ENCODE data around the gene WDR81. TPM values are rescaled to one million over a fixed set of nuclear protein-coding genes. Genes with fewer than 3 reads are reported as not detected.

WDR81 gene
- total RNA-seq, 1 experiment from 2014 or later, result 17.3 TPM

- DNase-seq (ENCODE audit: low read depth, low spot score), result no peak
- no peak for ATAC-seq
- TSS peak; percentile 39 for BruUV-seq (replicated peaks)
- Histone ChIP-seq H3K4me3 (replicated peaks in 1 of 2; ENCODE audit: low read depth in 1 of 2, low read length in 2 of 2) (peak overlapping the region; percentile 54 to 66), H4K20me1 (ENCODE audit: insufficient read depth) (no peaks in the 10 kb centered on the region), H3K27ac (ENCODE audit: low read depth, low read length) (peak overlapping the region; percentile 75; the same call in 1 of the 2 replicates), H3K27me3 (ENCODE audit: insufficient read depth, low read length) (no peaks in the 10 kb centered on the region), H3K79me2 (ENCODE audit: insufficient read depth, low read length) (peaks cover 3% of the 10 kb centered on the region; the same call in 1 of the 2 replicates), H3K36me3 (ENCODE audit: control insufficient read depth in 1 of 2, insufficient read depth in 2 of 2, low read length in 2 of 2) (no peaks in the 10 kb centered on the region), H3K9ac (ENCODE audit: low read length) (peak overlapping the region; percentile 69; the same call in 1 of the 2 replicates), H3K9me3 (ENCODE audit: control insufficient read depth in 1 of 2, insufficient read depth in 1 of 2, low read depth in 1 of 2, low read length in 2 of 2) (no peaks in the 10 kb centered on the region), H3K4me2 (ENCODE audit: low read length) (peak overlapping the region; percentile 93), H2AFZ (ENCODE audit: low read depth, low read length, poor library complexity, severe bottlenecking) (no peak overlapping the region), H3K9me2 (ENCODE audit: insufficient read depth) (no peaks in the 10 kb centered on the region), H3K4me1 (ENCODE audit: control insufficient read depth in 1 of 2, insufficient read depth in 2 of 2, low read length in 2 of 2) (peaks cover 15 to 44% of the 10 kb centered on the region in 2 experiments; a peak in 3 of 4 replicates)
- RAD21 ChIA-PET (ENCODE audit: low non-redundant PET in 1 of 2, low total read pairs in 2 of 2, uncharacterized antibody in 2 of 2, unreplicated experiment in 2 of 2), result no interaction called here
- no peak for TF ChIP-seq FOSL1 (IDR thresholded peaks at IDR 0.05; ENCODE audit: low read depth)
- no peak for TF ChIP-seq SIN3A (IDR thresholded peaks at IDR 0.05; ENCODE audit: low read depth)
- TF ChIP-seq EZH2phosphoT487 (IDR thresholded peaks at IDR 0.05; ENCODE audit: borderline replicate concordance), result no peak
- no peak for TF ChIP-seq ZNF274 (IDR thresholded peaks at IDR 0.05; ENCODE audit: low read depth, low read length)
- no peak for TF ChIP-seq RAD21 (IDR thresholded peaks at IDR 0.05; ENCODE audit: low read depth)
- no peak for TF ChIP-seq POLR2AphosphoS5 (IDR thresholded peaks at IDR 0.05; ENCODE audit: low read depth, low read length)
- TF ChIP-seq YY1 (IDR thresholded peaks at IDR 0.05; ENCODE audit: extremely low read depth, insufficient replicate concordance, low read depth, low read length), result no peak
- no peak for TF ChIP-seq MAX (IDR thresholded peaks at IDR 0.05)
- no peak for TF ChIP-seq SRF (IDR thresholded peaks at IDR 0.05; ENCODE audit: low read depth)
- TF ChIP-seq REST (IDR thresholded peaks at IDR 0.05; ENCODE audit: low read depth), result no peak
- no peak for TF ChIP-seq SP1 (IDR thresholded peaks at IDR 0.05; ENCODE audit: low read depth)
- no peak for TF ChIP-seq POLR2A (IDR thresholded peaks at IDR 0.05; ENCODE audit: borderline replicate concordance, extremely low read depth, insufficient read depth, insufficient read length)
- no peak for TF ChIP-seq ATF3 (IDR thresholded peaks at IDR 0.05)
- TF ChIP-seq EGR1 (IDR thresholded peaks at IDR 0.05; ENCODE audit: low read depth), result no peak
- no peak for TF ChIP-seq ZFX (IDR thresholded peaks at IDR 0.05)
- intact Hi-C loops (cut with micrococcal nuclease), result no loop called here
- POLR2A ChIA-PET, result no interaction called here
- CTCF ChIA-PET, result interaction anchor here (1.2 kb wide), 1 partner anchor 9 kb away, joined by 5 read pairs; no protein-coding TSS in a partner anchor
Observed at GRCh38 chr17:1725642-1726511, 1.4 kb downstream of the WDR81 start.
